A549 (cell line): ENCODE results near the gene BCOR.

ENCODE experiments used
- MAFK ChIP-seq: fragments of 450-650 bp; IDR thresholded peaks from 2 replicates; pipeline ENCODE4 v1.6.1; 2014; ENCODE audit not compliant: partially characterized antibody
- TF ChIP-seq, protein P1 (sequence below): fragments of >200 bp; sonication (Bioruptor Twin); formaldehyde crosslinking; IDR thresholded peaks from 3 replicates; pipeline ENCODE4 v1.5.1; 2016

DNA sequence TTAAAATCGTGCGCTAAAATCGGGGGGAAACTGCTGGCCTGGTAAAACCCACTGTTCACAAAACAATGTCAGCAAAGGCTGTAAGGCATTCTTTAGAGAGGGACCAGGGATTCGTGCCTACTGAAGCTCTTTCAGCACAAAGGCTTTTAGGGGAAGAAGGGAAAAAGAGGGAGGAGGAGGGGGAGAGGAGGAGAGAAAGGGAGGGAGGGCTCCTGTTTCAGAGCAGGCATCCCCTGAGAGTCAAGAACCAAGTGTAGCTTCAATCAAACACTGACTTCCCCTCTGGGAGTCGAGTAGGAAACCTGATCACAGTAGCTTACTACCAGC lies 9.5 kb downstream of the BCOR start:
- TF ChIP-seq, protein P1, sequence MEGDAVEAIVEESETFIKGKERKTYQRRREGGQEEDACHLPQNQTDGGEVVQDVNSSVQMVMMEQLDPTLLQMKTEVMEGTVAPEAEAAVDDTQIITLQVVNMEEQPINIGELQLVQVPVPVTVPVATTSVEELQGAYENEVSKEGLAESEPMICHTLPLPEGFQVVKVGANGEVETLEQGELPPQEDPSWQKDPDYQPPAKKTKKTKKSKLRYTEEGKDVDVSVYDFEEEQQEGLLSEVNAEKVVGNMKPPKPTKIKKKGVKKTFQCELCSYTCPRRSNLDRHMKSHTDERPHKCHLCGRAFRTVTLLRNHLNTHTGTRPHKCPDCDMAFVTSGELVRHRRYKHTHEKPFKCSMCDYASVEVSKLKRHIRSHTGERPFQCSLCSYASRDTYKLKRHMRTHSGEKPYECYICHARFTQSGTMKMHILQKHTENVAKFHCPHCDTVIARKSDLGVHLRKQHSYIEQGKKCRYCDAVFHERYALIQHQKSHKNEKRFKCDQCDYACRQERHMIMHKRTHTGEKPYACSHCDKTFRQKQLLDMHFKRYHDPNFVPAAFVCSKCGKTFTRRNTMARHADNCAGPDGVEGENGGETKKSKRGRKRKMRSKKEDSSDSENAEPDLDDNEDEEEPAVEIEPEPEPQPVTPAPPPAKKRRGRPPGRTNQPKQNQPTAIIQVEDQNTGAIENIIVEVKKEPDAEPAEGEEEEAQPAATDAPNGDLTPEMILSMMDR: no peak
- TF ChIP-seq MAFK: no peak
